Fibroblast of skin of left biceps (primary cell): Measurements from ENCODE around the gene KIF1C.
A peak's percentile ranks its signal among the peaks of the same experiment; 100 is the strongest.

ENCODE experiments used
- DNase-seq, 2 experiments: peaks; one replicate each; pipeline ENCODE4 v3.0.0-alpha.2; 2013; ENCODE audit warnings: low read depth in 2 of 2

The KIF1C gene

DNA sequence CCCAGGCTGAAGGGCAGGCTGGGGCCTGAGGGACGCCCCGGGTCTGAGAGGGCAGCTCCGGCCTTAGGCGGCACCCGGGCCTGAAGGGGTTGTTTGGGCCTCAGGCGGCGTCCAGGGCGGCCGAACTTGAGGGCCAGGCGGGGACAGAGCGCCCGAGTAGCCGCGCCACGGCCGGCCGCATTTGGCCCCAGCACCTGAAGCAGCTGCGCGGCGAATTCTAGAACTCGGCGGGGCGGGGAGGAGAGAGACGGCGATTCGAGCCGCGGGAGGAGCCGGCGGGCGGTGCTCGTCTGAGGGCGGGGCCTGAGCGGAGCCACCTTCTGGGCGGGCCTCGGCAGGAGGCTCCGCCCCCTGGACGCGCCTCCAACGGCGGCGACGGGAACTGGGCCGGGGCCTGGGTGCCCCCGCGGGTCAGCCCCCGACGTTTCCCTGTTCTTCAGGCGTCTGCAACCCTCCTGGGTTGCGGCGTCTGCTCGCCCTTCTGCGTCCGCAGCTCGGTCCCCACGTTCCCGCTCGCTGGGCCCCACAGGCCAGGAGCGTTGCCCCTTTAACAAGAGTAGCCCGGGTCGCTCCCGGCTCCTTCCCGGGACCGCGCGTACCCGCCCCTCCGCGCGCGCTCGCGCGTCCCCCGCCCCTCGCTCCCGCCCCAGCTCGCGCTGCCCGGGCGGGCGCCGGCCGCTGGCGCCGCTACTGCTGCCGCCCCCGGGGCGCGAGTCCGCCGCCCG, at the start of gene KIF1C, which contains the start of gene INCA1:
Gene KIF1C, plus strand, starts transcription at position 649 of the 725 bp plus-strand sequence. CDS start 2,297 bp downstream, outside the sequence.
Gene INCA1, minus strand, starts transcription at position 221 of the 725 bp plus-strand sequence. CDS start 3,085 bp downstream, outside the sequence.
- peak; percentile 44 to 60 for DNase-seq

DNA sequence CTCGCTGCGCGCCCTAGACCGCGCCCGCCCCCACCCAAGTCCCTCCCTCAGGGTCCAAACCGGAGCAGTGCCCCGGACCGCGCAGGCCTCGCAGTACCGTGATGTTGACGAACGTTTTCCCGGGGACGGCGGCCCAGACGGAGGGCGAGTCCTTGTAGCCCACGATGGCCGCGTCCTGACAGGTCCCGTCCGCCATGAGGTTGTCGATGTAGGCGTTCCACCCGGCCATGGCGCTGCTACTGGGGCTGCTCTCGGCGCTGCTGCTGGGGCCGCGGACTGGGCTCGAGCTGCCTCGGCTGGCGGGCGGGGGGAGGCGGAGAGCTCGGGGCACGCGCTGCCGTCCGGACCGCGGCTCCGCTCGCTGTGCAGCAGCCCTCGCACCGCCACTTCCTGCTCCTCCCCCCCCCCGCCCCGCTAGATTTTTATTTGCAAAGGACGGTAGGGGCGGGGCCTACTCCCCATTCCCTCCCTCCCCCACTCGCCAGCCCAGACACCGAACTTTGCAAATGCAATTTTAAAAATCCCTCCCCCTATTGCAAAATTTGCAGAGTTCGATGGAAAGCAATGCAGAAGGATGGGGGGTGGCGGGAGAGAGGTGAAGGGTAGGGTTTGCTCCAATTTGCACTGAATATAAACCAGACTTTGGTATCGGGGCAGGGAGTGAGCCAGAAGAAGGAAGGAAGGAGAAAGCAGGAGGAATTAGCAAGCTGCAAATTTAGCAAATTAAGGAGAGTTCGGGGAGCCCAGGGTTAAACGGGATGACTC, 49.4 kb upstream of the KIF1C start, which contains the start of gene PFN1:
Gene PFN1, minus strand, starts transcription at position 365 of the 765 bp plus-strand sequence. Its CDS starts 136 bp downstream, at position 229.
- DNase-seq: peak; percentile 88 to 90

DNA sequence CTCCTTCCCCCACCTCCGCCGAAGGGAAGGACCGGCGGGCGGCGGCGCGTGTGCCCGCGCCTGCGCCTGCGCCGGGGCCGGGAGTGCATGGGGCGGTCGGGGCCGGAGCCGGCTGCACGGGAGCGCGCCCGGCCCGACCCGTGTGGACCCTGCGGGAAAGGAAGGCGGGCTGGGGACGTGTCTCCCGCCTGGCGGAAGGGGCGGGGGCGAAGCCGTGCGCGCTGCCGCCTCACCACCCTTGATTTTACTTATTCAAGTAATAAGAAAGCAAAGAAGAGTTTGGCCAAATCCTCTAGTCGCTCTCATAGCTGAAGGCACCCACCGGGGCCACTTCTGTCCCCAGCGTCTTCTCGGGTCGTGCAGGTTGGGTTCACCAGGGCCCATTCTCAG, 48.8 kb upstream of the KIF1C start:
- DNase-seq: peak; percentile 77 to 83

DNA sequence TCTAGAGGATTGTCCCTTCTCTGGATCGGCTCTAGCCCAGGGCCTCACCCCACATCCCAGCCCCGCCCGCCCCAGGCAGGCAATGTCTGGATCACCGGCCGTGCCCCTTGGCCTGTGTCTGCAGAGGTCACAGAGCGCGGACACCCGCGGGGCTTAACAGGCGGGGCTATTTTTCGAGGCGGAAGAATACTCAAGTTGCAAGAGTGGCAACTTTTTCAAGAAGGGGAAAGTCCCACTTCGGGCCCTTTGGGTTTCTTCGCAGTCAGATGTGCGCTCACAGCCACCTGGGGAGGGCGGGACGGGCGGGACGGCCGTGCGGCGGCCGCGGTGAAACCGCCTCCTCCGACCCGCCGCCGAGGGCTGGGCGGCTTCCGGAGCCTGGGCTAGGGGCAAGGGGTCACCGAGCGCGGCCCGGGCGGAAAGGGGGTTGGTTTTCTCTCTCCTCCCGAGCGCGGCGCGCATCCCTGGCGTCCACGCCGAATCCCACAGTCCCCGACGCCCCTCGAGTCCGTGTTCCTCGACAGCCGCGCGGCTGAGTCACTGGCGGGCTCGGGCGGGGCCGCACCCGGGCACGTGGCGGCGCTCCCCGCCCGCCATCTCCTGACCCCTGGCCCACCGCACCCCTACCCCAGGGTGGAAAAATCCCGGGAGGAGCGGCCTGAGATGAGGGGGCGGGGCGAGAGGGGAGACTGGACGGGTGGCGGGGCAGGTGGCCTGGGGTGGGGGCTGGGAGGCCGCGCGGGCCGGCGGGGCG, 48.3 kb upstream of the KIF1C start:
- no peak for DNase-seq

DNA sequence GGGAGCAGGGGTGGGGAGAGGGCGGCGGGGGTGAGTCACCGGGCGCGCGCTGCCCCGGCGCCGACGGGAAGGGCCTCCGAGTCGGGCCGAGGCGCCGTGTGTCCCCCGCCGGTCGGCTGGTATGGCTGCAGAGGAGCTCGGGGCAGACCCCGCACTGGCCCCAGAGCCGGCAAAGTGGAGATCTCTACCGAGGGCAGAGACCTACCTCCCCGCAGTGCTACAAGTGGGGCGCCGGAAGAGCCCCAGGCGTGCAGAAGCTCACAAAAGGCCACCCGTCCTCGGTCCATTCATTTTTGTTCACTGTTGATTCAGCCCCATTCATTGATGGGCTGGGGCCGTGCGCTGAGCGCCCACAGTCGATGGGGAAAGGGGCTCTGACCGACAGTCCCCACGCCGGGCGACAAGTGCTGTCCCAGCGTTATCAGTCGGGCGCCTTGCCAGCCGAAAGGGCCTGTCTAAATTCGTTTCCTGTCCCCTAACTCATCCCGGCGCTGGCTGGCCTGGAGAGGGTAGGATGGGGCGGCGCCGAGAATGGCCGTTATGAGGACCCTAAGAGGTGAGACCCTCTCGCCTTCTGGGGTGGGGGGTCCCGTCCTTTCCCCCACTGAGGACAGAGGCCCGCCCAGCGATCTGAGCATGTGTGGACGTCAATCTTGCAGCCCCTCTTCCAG, 47.5 kb upstream of the KIF1C start:
- DNase-seq: no peak

DNA sequence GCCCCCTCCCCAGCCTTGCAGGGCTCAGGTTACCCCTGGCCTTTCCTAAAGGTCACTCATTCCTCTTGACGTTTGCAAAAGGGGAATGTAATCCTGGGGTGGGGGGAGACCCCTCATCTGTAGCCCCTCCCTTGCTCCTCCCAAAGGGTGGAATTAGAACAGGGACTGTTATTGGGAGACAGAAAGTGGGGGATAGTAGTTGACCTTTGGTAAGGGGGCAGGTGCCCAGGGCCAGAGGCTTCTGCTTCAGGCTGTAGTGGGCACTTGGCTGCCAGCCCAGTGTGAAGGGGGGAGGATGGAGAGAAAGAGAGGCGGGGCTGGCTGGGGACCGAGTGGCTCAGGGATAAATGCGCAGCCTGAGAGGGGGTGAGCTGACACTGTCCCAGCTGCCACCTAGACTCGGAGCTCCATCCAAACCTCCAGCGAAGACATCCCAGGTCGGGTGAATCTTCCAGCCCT, 47.0 kb upstream of the KIF1C start, which contains the start of gene ENO3:
Gene ENO3, plus strand, starts transcription at position 374 of the 459 bp plus-strand sequence. CDS start 711 bp downstream, outside the sequence.
- DNase-seq: no peak

DNA sequence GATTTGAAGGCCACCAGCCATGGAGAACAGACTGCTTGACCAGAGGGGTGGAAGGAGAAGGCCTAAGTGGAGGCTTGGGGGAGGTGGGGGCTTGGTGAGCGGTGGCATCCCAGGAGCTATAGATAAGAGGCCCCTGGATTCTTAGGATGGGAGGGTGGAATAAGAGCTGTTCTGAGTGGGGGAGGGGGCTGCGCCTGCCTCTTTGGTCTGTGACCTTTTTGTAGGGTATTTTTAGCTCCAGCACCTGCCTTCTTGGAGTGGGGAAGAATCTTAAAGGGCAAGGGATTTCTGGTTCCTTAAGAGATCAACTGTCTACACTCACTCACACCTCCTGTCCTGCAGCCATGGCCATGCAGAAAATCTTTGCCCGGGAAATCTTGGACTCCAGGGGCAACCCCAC, 46.3 kb upstream of the KIF1C start:
- DNase-seq: no peak

DNA sequence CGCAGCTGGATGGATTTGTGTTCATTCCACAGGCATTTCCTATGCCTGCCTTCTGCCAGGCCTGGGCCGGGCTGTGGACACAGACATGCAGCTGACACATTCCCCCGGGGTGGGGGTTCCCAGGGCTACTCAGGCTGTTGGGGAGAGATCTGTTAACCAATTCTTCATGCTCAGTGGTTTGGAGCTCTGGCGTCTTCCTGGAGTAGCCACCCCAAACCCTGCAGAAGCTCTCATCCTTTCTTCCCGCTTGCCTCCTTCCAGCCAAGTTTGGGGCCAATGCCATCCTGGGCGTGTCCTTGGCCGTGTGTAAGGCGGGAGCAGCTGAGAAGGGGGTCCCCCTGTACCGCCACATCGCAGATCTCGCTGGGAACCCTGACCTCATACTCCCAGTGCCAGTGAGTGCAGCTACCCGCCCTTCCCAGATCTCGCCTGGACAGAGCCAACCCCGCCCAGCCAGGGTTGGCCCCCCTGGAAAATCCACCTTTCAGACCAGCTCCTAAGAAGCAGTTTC, 44.2 kb upstream of the KIF1C start:
- DNase-seq: no peak

DNA sequence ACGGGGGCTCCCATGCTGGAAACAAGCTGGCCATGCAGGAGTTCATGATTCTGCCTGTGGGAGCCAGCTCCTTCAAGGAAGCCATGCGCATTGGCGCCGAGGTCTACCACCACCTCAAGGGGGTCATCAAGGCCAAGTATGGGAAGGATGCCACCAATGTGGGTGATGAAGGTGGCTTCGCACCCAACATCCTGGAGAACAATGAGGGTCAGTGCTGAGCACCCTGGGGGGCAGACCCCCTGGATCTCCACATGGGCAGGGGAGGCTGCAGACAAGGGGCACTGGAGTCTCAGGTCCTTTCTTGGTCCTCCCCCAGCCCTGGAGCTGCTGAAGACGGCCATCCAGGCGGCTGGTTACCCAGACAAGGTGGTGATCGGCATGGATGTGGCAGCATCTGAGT, 42.7 kb upstream of the KIF1C start:
- DNase-seq: no peak

DNA sequence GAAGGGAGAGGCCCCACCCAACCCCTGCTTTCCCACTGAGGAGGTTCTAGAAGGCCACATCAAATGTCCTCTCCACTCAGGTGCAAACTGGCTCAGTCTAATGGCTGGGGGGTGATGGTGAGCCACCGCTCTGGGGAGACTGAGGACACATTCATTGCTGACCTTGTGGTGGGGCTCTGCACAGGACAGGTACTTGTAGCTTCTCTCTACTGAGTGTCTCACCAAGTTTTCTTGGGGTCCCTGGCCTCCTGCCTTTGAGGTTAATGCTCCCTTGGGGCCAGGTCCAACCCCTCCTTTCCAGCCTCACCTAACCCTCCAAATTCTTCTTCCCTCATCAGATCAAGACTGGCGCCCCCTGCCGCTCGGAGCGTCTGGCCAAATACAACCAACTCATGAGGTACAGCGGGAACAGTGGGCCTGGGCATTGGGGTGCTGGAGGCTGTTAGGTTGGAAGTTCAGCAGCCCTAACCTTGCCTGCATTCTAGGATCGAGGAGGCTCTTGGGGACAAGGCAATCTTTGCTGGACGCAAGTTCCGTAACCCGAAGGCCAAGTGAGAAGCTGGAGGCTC, 41.2 kb upstream of the KIF1C start:
- DNase-seq: no peak

DNA sequence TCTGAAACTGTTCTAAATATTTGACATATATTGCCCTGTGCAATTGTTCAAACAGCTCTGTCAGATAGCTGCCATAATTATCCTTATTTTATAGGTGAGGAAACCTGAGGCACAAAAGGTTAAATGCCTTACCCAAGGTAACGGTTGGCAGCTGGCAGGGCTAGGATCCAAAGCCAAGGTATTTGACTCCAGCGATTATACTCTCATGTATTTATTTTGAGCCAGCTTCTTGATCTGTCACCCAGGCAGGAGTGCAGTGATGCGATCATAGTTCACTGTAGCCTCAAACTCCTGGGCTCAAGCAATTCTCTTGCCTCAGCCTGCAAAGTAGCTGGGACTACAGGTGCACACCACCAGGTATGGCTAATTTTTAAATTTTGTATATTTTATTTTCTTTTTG, 39.6 kb upstream of the KIF1C start:
- DNase-seq: no peak

DNA sequence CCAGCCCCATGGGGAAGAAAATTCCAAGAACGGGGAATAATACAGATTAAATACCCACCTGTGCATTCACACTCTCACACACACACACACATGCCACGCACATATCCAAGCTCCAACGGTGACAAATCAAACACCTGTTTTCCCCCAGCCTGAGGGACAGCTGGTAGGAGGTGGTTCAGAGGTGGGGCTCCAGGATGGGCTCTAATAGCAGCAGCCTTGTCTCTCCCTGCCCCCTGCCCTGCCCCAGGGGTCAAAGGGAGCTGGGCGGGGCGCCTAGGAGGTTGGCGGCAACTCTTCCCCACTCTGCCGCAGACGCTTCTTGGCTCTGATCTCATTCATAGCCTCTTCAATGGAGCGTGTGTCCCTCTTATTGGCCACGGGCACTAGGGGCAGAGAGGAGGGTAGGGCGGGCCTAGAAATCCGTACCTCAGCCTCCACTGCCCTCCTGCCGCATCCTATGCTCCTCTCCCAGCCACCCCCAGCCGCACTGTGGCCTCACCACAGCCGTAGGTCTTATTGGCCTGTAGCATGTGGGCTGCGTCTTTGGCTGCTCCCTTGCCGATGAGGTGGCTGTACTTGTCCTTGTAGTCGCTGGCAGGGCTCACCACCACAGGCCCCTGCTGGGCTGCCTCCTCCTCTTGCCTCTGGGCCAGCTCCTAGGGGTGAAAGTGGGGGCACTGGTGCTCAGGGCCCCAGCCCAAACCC, 38.3 kb upstream of the KIF1C start:
- no peak for DNase-seq

DNA sequence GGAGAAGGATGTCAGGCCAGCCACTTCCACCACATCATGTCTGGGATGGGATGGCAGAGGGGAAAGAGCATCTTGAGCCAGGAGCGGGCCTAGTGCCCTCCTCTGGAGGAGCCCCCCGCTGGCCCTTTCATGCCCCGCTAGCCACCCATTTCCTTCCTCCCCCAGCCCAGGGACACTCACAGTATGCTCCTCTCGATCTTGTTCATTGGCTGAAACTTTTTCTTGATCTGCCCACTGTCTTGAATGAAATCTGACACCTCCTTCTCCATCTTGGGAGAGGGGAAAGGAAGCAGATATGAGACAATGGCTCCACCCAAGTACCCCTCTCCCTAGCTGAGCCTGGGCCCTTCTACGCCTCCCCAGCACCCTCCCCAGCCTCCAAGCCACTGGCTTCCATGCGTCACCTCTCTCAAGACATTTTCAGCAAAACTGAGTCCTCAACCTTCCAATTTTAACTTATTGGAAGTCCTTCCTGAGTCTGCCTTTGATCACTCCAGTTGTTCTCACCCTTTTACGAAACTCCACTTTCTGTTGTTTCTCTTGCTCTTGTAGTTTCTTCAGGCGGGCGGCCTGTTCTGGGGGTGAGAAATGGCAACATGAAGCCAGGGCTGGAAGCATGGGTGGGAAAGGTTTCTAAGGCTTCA, 37.3 kb upstream of the KIF1C start:
- DNase-seq: no peak

DNA sequence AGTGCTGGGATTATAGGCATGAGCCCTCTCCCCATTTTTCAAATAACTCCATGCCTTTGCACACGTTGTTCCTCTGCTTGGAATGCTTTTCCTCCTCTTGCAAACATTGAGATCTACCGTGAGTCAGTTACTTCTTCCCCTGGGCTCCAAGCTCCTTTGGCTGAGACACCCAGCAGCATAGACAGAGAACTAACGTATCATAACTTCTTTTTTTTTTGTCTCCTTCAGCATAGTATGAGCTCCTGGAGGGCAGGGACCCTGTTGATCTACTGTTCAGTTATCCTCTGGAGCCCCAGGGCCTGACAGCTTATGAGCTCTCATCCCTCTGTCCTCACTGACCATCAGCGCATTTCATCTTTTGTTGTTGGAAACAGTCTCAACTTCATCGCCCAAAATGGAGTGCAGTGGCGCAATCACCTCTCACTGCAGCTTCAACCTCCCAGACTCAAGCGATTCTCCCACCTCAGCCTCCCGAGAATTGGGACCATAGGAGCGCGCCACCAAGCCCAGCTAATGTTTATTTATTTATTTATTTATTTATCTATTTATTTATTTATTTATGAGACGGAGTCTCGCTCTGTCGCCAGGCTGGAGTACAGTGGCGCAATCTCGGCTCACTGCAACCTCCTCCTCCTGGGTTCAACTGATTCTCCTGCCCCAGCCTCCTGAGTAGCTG, 32.3 kb upstream of the KIF1C start:
- no peak for DNase-seq

DNA sequence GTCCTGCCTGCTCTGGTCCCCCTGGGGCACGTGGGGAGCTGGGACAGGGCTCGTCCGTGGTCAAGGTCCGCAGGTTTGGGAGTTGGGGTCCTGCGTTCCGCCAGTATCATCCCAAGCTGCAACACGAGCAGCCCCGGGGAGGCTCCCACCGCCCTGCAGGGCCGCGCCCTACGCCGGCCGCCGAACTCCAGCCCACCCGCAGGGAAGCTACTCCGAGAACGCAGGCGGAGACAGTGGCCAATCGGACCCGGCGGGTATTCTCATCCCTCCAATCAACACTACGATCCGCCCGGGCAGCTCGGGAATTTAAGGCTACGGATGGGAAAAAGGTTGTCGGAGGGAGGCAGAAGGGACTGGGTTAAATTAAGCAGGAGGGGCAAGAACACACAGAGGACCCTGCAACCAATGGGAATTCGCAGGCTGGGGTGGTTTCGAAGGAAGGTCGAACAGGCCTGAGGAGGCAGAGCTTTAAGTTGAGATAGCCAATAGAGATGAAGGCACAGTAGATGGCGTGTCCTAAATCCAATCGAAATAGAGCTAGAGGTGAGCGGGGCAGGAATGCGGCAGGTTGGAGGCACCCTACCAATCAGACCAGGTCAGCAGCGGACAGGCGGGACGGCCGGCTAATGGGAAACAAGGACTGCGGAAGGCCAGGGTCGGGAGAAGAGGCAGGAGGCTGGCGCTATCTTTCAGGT, 30.8 kb upstream of the KIF1C start:
- DNase-seq: peak; percentile 99

DNA sequence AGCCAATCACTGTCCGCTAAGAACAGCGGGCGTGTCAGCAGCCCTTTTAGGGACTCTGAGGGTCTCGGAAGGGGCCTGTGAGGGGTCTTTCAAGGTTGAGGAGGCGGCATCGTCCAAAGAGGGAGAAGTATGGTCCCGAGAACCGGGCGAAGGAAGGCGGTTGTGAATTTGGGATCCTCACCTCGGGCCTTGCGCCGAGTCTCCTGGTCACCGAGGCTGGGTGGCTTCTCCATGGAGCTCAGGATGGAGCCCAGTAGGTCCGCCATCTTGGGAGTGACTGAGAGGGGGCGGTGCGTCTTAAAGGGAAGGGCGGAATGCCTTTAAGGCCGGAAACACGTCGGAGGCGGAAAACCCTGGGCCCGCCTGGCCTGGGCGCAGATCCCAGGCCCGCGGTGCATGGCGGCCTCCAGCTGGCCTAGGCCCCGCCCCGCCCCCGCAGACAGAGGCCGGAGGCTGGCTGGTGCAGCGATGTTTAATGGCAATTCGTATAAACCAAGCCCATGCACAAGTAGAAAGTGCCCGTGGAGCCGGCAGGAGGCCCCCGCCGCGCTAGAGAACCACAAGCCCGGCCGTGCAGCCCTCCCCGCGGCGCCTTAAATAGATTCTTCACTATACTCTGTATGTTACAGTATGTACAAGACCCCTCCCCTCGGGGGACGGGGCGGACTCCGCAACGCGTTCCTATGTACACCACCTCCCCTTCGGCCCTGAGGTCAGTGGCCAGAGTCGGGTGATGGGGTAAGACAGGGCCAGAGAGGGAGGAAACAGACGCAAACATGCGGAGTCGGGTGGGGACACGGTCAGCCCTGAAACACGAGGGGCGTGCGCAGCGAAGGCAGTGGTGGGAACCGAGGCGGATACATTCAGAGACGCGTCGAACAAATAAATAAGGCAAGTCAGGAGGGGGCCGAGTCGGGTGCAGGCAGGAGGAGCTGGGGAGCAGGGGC, 29.9 kb upstream of the KIF1C start, which contains the start of gene SPAG7:
Gene SPAG7, minus strand, starts transcription at position 279 of the 947 bp plus-strand sequence. Its CDS starts 13 bp downstream, at position 266.
- peak; percentile 94 to 95 for DNase-seq

DNA sequence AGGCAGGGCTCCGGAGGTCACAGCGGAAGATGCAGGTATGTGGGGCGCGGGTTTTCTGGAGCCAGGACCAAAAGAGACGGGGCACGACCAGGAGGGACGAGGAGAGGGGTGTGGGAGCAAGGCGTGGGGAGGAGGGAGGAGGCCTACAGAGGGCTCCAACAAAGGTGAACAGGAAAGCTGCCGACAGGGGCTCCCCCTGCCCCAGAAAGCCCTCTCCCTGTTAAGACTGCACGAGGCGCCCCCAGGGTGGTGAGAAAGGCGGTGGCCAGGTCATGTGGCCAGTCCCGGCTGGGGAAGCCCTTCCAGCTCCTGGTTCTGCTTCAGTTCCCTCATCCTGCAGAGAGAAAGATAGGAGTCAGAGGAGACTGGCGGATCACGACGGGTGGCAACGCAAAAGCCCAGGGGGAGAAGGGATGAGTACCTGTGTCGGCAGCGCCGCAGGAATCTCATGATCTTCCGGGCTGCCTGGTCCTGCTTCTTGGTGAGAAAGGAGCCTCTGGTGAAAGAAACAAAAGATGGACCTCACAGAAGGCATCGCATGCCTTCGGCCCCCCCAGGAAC, 29.2 kb upstream of the KIF1C start:
- DNase-seq: no peak
